Esophagus muscularis mucosa (tissue), 4 donors: ENCODE results near the gene CD79B. TPM values are rescaled to one million over a fixed set of nuclear protein-coding genes. Genes with fewer than 3 reads are reported as not detected.

Experiments
- DNase-seq: peaks from one replicate; pipeline ENCODE4 v3.0.0-alpha.2; 2017; ENCODE audit errors: extremely low spot score
- H3K27ac ChIP-seq, 4 donors: fragments of 200-600 bp; sonication (generic); replicated peaks in 1 of 4; 1 replicate in 3 of 4; 2 replicates in 1 of 4; pipeline ENCODE4 v1.5.1; 2016 to 2019; ENCODE audit warnings: mild to moderate bottlenecking in 1 of 4
- H3K27me3 ChIP-seq, 4 donors: fragments of 200-600 bp; sonication (generic); one replicate each; pipeline versions ENCODE4 v1.5.1 to v1.6.0; 2016 to 2019
- H3K36me3 ChIP-seq, 4 donors: fragments of 200-600 bp; sonication (generic); one replicate each; pipeline ENCODE4 v1.5.1; 2016 to 2019
- H3K4me1 ChIP-seq, 4 donors: fragments of 200-600 bp; sonication (generic); one replicate each; pipeline ENCODE4 v1.5.1; 2016 to 2019
- H3K4me3 ChIP-seq, 4 donors: fragments of 200-600 bp; sonication (generic); 1 replicate in 2 of 4; 2 replicates in 2 of 4; pipeline ENCODE4 v1.5.1; 2016 to 2019; ENCODE audit warnings: mild to moderate bottlenecking in 4 of 4, moderate library complexity in 1 of 4
- H3K9me3 ChIP-seq, 4 donors: fragments of 200-600 bp; sonication (generic); 1 replicate in 3 of 4; 2 replicates in 1 of 4; pipeline ENCODE4 v1.5.1; 2016 to 2019
- CTCF ChIP-seq, 3 experiments: fragments of 200-600 bp in 2 of 3; fragments of 450-650 bp in 1 of 3; sonication (generic) in 2 of 3; IDR thresholded peaks; one replicate each; pipeline ENCODE4 v1.5.1; 2017 to 2019; ENCODE audit warnings: antibody characterized with exemption in 3 of 3, mild to moderate bottlenecking in 2 of 3, moderate library complexity in 1 of 3
- EP300 ChIP-seq: sonication (generic); formaldehyde crosslinking; IDR thresholded peaks from one replicate; pipeline ENCODE4 v1.6.1; 2017; ENCODE audit warnings: antibody characterized with exemption
- POLR2A ChIP-seq: fragments of 450-650 bp; IDR thresholded peaks from one replicate; pipeline ENCODE4 v1.6.1; 2017; ENCODE audit warnings: antibody characterized with exemption, moderate library complexity, mild to moderate bottlenecking, low read depth
- POLR2AphosphoS5 ChIP-seq, 2 donors: sonication (generic); formaldehyde crosslinking; IDR thresholded peaks; one replicate each; pipeline ENCODE4 v1.6.1; 2017; ENCODE audit warnings: antibody characterized with exemption in 2 of 2
- WGBS: methylation state at CpG from one replicate; pipeline ENCODE4 v1.1.5; 2018; 5-methylcytosine and 5-hydroxymethylcytosine counted together
- intact Hi-C: fragments of 100-400 bp; cut with DNase I; formaldehyde crosslinking; loops from one replicate; pipeline ENCODE4 v1.15.1; 2023
- small RNA-seq, 3 donors: library from RNA; depleted of rRNA; stranded (forward); fragments of <200 nt; gene quantifications; one replicate each; pipeline ENCODE3, GENCODE V24; 2016
- total RNA-seq, 4 donors: library from RNA; depleted of rRNA; stranded (reverse); fragments of >200 nt; gene quantifications; one replicate each; pipeline versions ENCODE4 v1.1.0 to v1.2.1, GENCODE V29; 2016

CD79B gene
- total RNA-seq, 4 donors from 2014 or later, result 2.1 to 6.1 (median 5.8) TPM

- Histone ChIP-seq H3K4me1 (no peaks in the 10 kb centered on the region), H3K27me3 (peaks cover 0 to 20% (median 0%) of the 10 kb centered on the region in 4 donors), H3K9me3 (no peaks in the 10 kb centered on the region), H3K36me3 (no peaks in the 10 kb centered on the region), H3K27ac (no peak overlapping the region), H3K4me3 (no peak overlapping the region)
- intact Hi-C loops, result no loop called here
- no peak for DNase-seq
- TF ChIP-seq CTCF (IDR thresholded peaks at IDR 0.05) (no peak), POLR2AphosphoS5 (IDR thresholded peaks at IDR 0.05) (no peak), POLR2A (no peak), EP300 (no peak)
- WGBS, result 70% methylated on average over 6 of the region's 12 CpGs
Observed at GRCh38 chr17:63880706-63881105, 51.4 kb downstream of the CD79B start.

Small RNAs within 50 kb of the gene (small RNA-seq; reads per million reads assigned to genes)
- gene AC040958.1 (0 reads per million in 3 donors), gene AC127029.1 (0 reads per million in 3 donors), gene GH1 (0 reads per million in 3 donors)

Other genes starting within 250 kb of the CD79B start
- gene LIMD2, start 232.2 kb downstream of the CD79B start, total RNA-seq, result 10 to 100 TPM in 2 of 4 donors, 1 to 10 TPM in 2; 3.1 to 14.9 (median 8.0) TPM
- 10 to 100 TPM; 18.2 to 20.5 (median 20.1) TPM for gene STRADA, start 190.5 kb downstream of the CD79B start, total RNA-seq
- gene CCDC47, start 158.7 kb downstream of the CD79B start, total RNA-seq, result 10 to 100 TPM; 47.3 to 60.7 (median 56.2) TPM
- 10 to 100 TPM; 80.4 to 93.9 (median 84.3) TPM for gene DDX42, start 158.2 kb downstream of the CD79B start, total RNA-seq
- gene PSMC5, start 104.9 kb downstream of the CD79B start, total RNA-seq, result 100 to 1,000 TPM in 1 of 4 donors, 10 to 100 TPM in 3; 71.2 to 117 (median 92.1) TPM
- gene FTSJ3, start 104.7 kb downstream of the CD79B start, total RNA-seq, result 10 to 100 TPM; 46.8 to 72.4 (median 56.2) TPM
- gene SMARCD2, start 89.6 kb downstream of the CD79B start, total RNA-seq, result 100 to 1,000 TPM; 112 to 136 (median 127) TPM
- gene CSH2, start 58.7 kb downstream of the CD79B start, total RNA-seq, result not detected
- gene GH2, start 50.4 kb downstream of the CD79B start, total RNA-seq, result not detected
- gene CSH1, start 35.8 kb downstream of the CD79B start, total RNA-seq, result not detected
- not detected for gene CSHL1, start 21.1 kb downstream of the CD79B start, total RNA-seq
- gene GH1, start 13.5 kb downstream of the CD79B start, total RNA-seq, result not detected
- under 1 TPM; under 0.01 to 0.71 (median 0.20) TPM for gene SCN4A, start 40.6 kb upstream of the CD79B start, total RNA-seq
- under 1 TPM in 3 of 4 donors, not detected in 1; 0.23 to 0.42 (median 0.39) TPM for gene PRR29, start 66.0 kb upstream of the CD79B start, total RNA-seq
- gene ICAM2, start 88.3 kb upstream of the CD79B start, total RNA-seq, result 10 to 100 TPM; 22.4 to 75.1 (median 58.1) TPM
- gene ERN1, start 197.8 kb upstream of the CD79B start, total RNA-seq, result 10 to 100 TPM in 1 of 4 donors, 1 to 10 TPM in 3; 6.2 to 11.2 (median 9.3) TPM